ENCODE data around the gene UVRAG. TPM values are rescaled to one million over a fixed set of nuclear protein-coding genes. Genes with fewer than 3 reads are reported as not detected.

The UVRAG gene
- total and polyA plus RNA-seq, 2 of the 4 experiments (the other 2 are of a cell fraction) = 5.6 to 10.9 TPM

GRCh38 chr11:76176463-76176862 lies 361.5 kb downstream of the UVRAG start:
- H3K9me3 ChIP-seq (ENCODE audit: control insufficient read depth, insufficient read depth, low read length) = no peaks in the 10 kb centered on the region
- peaks cover 34% of the 10 kb centered on the region for H3K27me3 ChIP-seq (ENCODE audit: control insufficient read depth, insufficient read depth, low read length)
- H2AFZ ChIP-seq (replicated peaks; ENCODE audit: low read length, poor library complexity) = no peak overlapping the region
- no peak overlapping the region for H3K18ac ChIP-seq (ENCODE audit: low read depth, low read length)
- no peaks in the 10 kb centered on the region for H4K20me1 ChIP-seq (ENCODE audit: insufficient read depth, low read length)
- H4K5ac ChIP-seq (ENCODE audit: low read depth, low read length) = no peak overlapping the region
- no peaks in the 10 kb centered on the region for H3K79me1 ChIP-seq (ENCODE audit: low read depth in 1 of 2, low read length in 2 of 2)
- no peak overlapping the region for H3K4ac ChIP-seq (ENCODE audit: low read depth, low read length)
- TF ChIP-seq CTCF (conservative IDR thresholded peaks at IDR 0.05; ENCODE audit: low read depth, low read length) = no peak
- no peak for TF ChIP-seq CEBPB (IDR thresholded peaks at IDR 0.05; ENCODE audit: low read depth, low read length)
- TF ChIP-seq ELK1 (IDR thresholded peaks at IDR 0.05; ENCODE audit: borderline replicate concordance, low read depth, low read length) = no peak
- ATAC-seq (ENCODE audit: low read depth) (no peak), DNase-seq (no peak)
- no peak overlapping the region for H2AK5ac ChIP-seq (ENCODE audit: low read depth, low read length)
- no peaks in the 10 kb centered on the region for H3K4me1 ChIP-seq (ENCODE audit: control insufficient read depth, insufficient read depth, low read length)
- no peak overlapping the region for H4K91ac ChIP-seq (ENCODE audit: insufficient read depth, low read depth, low read length)
- H3K4me3 ChIP-seq (ENCODE audit: insufficient read depth, low read depth, low read length) = no peak overlapping the region
- CTCF ChIA-PET = no interaction called here
- H3K36me3 ChIP-seq (ENCODE audit: control insufficient read depth, insufficient read depth, low read length) = no peaks in the 10 kb centered on the region
- intact Hi-C loops (cut with micrococcal nuclease) (no loop called here), dilution Hi-C loops (cut with HindIII; ENCODE audit: low sequenced_read_pairs, unreplicated experiment) (no loop called here), in situ Hi-C loops (cut with MboI; ENCODE audit: low sequenced_read_pairs) (no loop called here)
- WGBS, 2 experiments (ENCODE audit: extremely low coverage in 2 of 2, insufficient read length in 1 of 2) = no CpG with 5 or more reads among the region's 9 CpGs
- H2BK120ac ChIP-seq (ENCODE audit: low read depth, low read length) = no peak overlapping the region
- no peak overlapping the region for H3K9ac ChIP-seq (ENCODE audit: low read depth, low read length)
- no peak overlapping the region for H2AK9ac ChIP-seq (replicated peaks; ENCODE audit: low read depth, low read length, poor library complexity)
- H3K23ac ChIP-seq (ENCODE audit: low read depth, low read length) = no peak overlapping the region
- H3K4me2 ChIP-seq (ENCODE audit: low read depth, low read length) = no peak overlapping the region
- no peak overlapping the region for H3K27ac ChIP-seq (ENCODE audit: insufficient read depth, low read length)
- no peak overlapping the region for H2BK15ac ChIP-seq (ENCODE audit: low read depth, low read length)
- POLR2A ChIA-PET (ENCODE audit: unreplicated experiment) = no interaction called here
- H2BK20ac ChIP-seq (ENCODE audit: low read depth, low read length) = no peak overlapping the region
- no peak overlapping the region for H2BK5ac ChIP-seq (ENCODE audit: low read depth, low read length, poor library complexity, severe bottlenecking)
- H3K9me1 ChIP-seq (ENCODE audit: insufficient read depth, low read length) = no peaks in the 10 kb centered on the region
- H3K56ac ChIP-seq (ENCODE audit: extremely low read depth, insufficient read depth, low read length) = no peak overlapping the region
- no TSS peak for BruUV-seq (replicated peaks)
- no peak overlapping the region for H3K14ac ChIP-seq (replicated peaks; ENCODE audit: low read depth, low read length)
- H4K8ac ChIP-seq (ENCODE audit: low read depth in 2 of 2, low read length in 2 of 2) = no peak overlapping the region

Measured in IMR-90 (cell line).